ENCODE measurements around the gene CSNK1E. TPM values are rescaled to one million over a fixed set of nuclear protein-coding genes. Genes with fewer than 3 reads are reported as not detected.

Gene CSNK1E
- total RNA-seq, 2 experiments from 2014 or later, result 105 to 108 TPM

DNA sequence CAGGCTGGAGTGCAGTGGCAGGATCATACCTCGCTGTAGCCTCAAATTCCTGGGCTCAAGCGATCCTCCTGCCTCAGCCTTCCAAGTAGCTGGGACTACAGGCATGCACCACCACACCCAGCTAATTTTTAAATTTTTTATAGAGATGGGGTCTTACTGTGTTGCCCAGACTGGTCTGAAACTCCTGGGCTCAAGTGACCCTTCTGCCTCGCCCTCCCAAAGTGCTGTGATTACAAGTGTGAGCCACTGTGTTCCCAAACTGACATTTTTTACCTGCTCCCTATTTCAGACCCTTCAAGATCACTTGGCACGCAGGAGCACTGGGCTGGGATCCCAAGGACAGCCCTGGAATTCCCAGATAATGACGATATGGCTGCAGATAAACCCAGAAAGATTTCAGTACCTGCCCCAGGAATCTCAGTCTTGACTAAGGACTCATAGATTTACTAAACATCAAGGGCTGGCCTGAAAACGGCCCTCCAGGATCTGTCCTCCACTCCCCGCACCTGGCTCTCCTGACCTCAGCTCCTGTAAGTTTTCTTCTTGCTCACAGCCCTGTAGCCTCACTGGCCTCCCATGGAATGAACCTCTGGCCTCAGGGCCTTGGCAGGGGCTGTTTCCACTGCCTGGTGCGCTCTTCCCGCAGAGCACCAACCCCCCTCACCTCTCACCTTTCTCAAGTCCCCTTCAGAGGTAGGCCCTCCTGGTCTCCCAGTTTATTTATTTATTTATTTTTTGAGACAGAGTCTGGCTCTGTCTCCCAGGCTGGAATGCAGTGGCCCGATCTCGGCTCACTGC, 3.6 kb upstream of the CSNK1E start:
- Mint-ChIP-seq H3K27ac (no peak overlapping the region), H3K36me3 (ENCODE audit: low read depth) (peaks cover 2% of the 10 kb centered on the region)
- CTCF ChIA-PET, result interaction anchor here (0.5 kb wide), 1 partner anchor 503 kb away, joined by 3 read pairs; no protein-coding TSS in a partner anchor

DNA sequence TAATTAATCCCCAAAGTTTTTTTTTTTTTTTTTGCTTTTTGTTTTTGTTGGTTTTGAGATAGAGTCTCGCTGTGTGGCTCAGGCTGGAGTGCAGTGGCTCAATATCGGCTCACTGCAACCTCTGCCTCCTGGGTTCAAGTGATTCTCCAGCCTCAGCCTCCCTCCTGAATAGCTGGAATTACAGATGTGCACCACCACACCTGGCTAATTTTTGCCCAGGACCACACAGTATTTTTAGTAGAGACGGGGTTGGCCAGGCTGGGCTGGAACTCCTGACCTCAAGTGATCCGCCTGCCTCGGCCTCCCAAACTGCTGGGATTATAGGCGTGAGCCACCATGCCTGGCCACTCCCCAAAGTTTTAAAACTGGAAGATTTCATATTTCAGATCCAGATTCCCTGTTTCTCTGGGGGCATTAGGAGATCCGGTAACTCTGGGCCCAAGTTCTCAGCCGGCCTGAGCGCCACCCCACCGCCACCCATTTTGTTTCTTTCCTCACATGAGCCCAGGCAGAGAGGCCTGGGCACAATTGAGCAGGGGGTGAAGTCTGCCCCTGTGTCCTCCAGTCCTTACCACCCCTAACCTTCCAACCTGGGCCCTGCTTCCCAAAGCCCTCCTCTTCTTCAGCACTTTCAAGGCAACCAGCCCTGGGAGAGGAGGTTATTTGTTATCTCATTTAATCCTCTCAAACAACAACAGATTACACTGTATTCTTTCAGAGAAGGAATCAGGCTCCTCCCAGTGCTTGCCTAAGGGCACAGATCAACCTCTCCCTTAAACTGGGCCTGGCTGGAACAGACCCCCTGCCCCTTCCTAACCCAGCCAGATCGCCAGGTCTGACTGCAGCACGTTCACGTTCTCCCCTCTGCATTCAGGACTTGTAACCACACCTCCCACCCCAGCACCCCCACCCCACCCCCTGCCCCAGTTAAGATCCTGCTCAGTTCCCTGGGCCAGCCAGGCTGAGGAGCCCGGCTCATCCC, 1.9 kb upstream of the CSNK1E start:
- H3K27me3 Mint-ChIP-seq (ENCODE audit: low read depth), result no peaks in the 10 kb centered on the region
- no peaks in the 10 kb centered on the region for H3K9me3 Mint-ChIP-seq
- H3K36me3 Mint-ChIP-seq (ENCODE audit: low read depth), result peaks cover 2% of the 10 kb centered on the region
- intact Hi-C loops (cut with micrococcal nuclease), result no loop called here
- H3K4me3 Mint-ChIP-seq, result no peak overlapping the region
- no peak overlapping the region for H3K27ac Mint-ChIP-seq
- H3K4me1 Mint-ChIP-seq (ENCODE audit: low read depth), result peaks cover 24% of the 10 kb centered on the region
- CTCF ChIA-PET, result interaction anchor here (0.6 kb wide), 1 partner anchor 117 kb away, joined by 3 read pairs; no protein-coding TSS in a partner anchor
- no peak for DNase-seq

More for the DNA sequence above, 3.6 kb upstream of the CSNK1E start:
- no peaks in the 10 kb centered on the region for H3K9me3 Mint-ChIP-seq
- no peak overlapping the region for H3K4me3 Mint-ChIP-seq
- no peaks in the 10 kb centered on the region for H3K27me3 Mint-ChIP-seq (ENCODE audit: low read depth)
- no peak for DNase-seq
- peaks cover 7% of the 10 kb centered on the region for H3K4me1 Mint-ChIP-seq (ENCODE audit: low read depth)
- intact Hi-C loops (cut with micrococcal nuclease), result no loop called here

DNA sequence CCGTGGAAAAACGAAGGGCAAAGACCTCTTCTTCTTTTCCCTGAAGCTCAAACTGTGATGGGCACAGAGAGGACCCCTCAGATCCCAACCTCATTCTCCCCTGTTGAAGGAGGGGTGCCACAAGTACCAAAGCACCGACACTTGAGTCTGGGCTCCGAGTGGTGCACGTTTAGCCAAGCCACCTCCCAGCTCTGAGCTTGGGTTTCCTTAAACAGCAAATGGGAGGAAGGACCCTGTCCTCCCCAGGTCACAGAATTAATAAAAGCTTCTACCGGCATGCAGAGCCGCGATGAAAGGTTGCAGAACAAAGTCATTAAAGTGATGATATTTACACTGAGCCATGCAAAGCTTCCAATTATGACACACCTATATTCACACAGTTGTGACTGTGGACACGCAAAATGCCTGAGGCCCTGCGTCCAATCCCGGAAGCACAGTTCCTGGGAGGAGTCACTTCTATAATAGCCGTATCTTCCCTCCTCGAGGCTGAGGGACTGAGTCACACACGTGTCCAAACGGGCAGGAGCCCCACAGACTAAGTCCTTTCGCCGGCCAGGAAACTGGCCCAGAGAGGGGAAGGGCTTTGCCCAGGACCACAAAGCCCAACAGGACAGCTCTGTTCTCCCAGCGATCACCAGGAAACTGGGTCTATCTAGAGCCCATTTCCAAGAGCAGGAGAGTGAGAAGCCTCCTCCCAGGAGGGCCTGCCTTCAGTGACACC, 922 bp upstream of the CSNK1E start:
- no peak for DNase-seq
- H3K4me3 Mint-ChIP-seq, result peak overlapping the region; percentile 80

DNA sequence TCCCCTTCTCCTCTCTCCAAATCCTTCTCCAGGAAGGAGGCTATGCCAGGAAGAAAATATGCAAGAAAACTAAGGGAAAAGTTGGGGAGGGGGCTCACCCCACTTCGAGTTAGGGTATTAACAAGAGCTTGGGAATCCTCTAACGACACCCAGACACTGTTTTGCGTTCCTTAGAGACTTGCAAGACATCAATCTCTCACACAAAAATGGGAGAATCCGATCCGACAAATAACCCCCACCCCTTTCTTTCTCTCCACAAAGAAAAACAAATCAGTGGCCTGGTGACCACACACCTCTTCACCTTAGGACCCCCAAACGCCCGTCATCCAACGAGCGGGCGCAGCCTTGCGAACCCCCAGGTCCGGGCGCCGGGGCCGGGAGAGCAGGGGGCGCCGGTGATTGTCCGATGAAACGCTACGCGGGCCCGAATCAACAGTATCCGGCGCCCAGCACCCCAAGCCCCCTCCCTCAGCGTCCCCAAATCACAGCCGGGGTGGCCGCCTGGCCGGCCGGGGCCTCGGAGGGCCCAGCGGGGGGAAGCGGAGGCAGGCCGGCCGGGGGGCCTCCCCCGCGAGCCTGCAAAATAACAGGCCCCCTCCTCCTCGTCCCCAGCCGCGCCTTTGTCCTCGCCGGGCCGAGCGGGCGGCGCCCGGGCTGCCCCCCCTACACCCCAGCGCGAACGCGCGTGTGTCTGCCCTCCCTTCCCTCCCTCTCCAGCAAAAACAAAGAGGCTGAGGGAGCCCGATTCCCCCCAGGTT, 690 bp downstream of the CSNK1E start:
- Mint-ChIP-seq H3K36me3 (ENCODE audit: low read depth) (peaks cover 6% of the 10 kb centered on the region), H3K4me3 (peak overlapping the region; percentile 90), H3K27me3 (ENCODE audit: low read depth) (no peaks in the 10 kb centered on the region), H3K27ac (peak overlapping the region; percentile 86), H3K9me3 (no peaks in the 10 kb centered on the region), H3K4me1 (ENCODE audit: low read depth) (peaks cover 48% of the 10 kb centered on the region)
- CTCF ChIA-PET, result interaction anchor here (1.1 to 1.5 kb wide), 2 partner anchors 49 to 264 kb away, joined by 4 read pairs; no protein-coding TSS in a partner anchor
- peak; percentile 39 for DNase-seq
- intact Hi-C loops (cut with micrococcal nuclease), result loop anchor here (1.0 to 2.0 kb wide), 4 partner anchors 10 to 254 kb away; partner anchors contain the start of genes DMC1 and TMEM184B

More for the DNA sequence above, 922 bp upstream of the CSNK1E start:
- intact Hi-C loops (cut with micrococcal nuclease), result loop anchor here (1.0 to 2.0 kb wide), 3 partner anchors 45 to 252 kb away; partner anchors contain the start of genes DMC1 and TMEM184B
- H3K9me3 Mint-ChIP-seq, result no peaks in the 10 kb centered on the region
- CTCF ChIA-PET, result interaction anchor here (0.6 to 1.1 kb wide), 4 partner anchors 14 to 135 kb away, joined by 3 read pairs; no protein-coding TSS in a partner anchor
- no peaks in the 10 kb centered on the region for H3K27me3 Mint-ChIP-seq (ENCODE audit: low read depth)
- peak overlapping the region; percentile 53 for H3K27ac Mint-ChIP-seq
- H3K36me3 Mint-ChIP-seq (ENCODE audit: low read depth), result peaks cover 6% of the 10 kb centered on the region
- H3K4me1 Mint-ChIP-seq (ENCODE audit: low read depth), result peaks cover 33% of the 10 kb centered on the region

DNA sequence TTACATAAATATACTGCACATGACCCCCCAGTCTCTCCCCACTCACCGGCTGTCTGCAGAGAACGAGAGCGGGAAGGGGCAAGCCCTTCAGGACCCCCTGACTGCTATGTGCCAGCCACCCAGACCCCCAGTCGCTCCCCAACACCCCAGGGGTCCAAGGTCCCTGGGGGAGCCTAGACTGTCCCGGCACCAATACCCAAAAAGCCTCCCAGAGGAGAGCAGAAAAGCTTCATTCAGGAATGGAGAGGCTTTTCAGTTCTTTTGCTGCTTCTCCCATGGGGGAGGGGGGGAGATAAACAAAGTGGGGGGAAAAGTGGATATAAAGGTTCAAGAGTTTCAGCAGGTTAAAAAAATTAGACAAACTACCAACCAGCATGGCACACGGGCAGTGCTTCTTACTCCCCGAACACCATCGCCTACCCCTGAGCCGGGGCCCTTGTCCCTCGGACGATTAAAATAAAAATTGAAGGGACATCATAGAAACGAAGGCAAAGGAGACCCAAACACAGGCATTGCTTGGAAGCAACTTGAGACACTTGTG, 1.3 kb downstream of the CSNK1E start:
- H3K36me3 Mint-ChIP-seq (ENCODE audit: low read depth), result peaks cover 8% of the 10 kb centered on the region
- intact Hi-C loops (cut with micrococcal nuclease), result loop anchor here (1.0 to 2.0 kb wide), 2 partner anchors 10 to 83 kb away; no protein-coding TSS in a partner anchor
- DNase-seq, result no peak
- H3K4me1 Mint-ChIP-seq (ENCODE audit: low read depth), result peaks cover 54% of the 10 kb centered on the region
- no peaks in the 10 kb centered on the region for H3K9me3 Mint-ChIP-seq
- H3K27me3 Mint-ChIP-seq (ENCODE audit: low read depth), result no peaks in the 10 kb centered on the region
- peak overlapping the region; percentile 90 for H3K4me3 Mint-ChIP-seq
- peak overlapping the region; percentile 86 for H3K27ac Mint-ChIP-seq
- CTCF ChIA-PET, result interaction anchor here (0.6 to 1.5 kb wide), 3 partner anchors 49 to 1740 kb away, joined by 4 read pairs; no protein-coding TSS in a partner anchor

DNA sequence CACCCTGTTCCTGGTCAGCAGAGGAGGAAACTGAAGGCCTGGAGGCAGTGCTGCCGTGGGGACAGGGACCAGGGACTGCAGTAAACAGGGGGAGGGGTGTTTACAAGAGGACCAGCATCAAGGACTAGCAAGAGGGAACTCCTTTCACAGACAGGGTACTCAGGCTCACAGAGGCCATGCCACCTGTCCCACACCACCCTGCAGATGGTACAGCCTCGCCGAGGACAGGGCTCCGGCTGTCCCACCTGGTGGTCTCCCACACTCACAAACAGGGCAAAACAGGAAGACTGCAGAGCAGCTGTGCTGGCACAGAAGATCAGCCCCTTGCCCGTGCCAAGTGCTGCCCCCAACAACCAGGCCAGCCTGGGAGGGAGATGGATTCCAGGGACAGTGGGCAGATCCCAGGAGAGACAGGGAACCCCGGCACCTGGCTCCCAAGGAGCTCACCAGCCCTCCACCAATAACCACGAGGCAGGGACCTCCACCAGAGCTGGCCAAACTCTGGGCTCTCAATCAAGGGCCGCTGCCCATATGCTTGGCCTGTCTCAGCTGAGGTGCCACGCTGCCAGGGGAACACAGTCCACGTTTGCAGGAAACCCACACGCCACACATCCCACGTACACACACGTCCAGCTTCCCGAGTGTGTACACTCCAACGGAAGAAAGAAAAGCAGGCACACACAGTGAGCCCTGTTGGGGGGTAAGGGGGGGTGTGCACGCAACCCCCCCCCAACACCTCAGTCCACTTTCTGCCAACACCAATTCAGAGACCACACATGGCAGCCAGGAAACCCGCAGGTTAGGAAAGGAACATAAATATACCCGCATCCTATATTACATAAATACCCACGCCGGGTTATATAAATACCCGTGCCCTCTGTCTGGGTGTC, 2.1 kb downstream of the CSNK1E start:
- peak overlapping the region; percentile 90 for H3K4me3 Mint-ChIP-seq
- H3K4me1 Mint-ChIP-seq (ENCODE audit: low read depth), result peaks cover 57% of the 10 kb centered on the region
- no peaks in the 10 kb centered on the region for H3K27me3 Mint-ChIP-seq (ENCODE audit: low read depth)
- peaks cover 8% of the 10 kb centered on the region for H3K36me3 Mint-ChIP-seq (ENCODE audit: low read depth)
- no peak for DNase-seq
- no peaks in the 10 kb centered on the region for H3K9me3 Mint-ChIP-seq
- CTCF ChIA-PET, result interaction anchor here (0.6 to 1.5 kb wide), 4 partner anchors 34 to 1741 kb away, joined by 3 to 4 read pairs (median 4); no protein-coding TSS in a partner anchor
- H3K27ac Mint-ChIP-seq, result peak overlapping the region; percentile 66
- intact Hi-C loops (cut with micrococcal nuclease), result no loop called here

DNA sequence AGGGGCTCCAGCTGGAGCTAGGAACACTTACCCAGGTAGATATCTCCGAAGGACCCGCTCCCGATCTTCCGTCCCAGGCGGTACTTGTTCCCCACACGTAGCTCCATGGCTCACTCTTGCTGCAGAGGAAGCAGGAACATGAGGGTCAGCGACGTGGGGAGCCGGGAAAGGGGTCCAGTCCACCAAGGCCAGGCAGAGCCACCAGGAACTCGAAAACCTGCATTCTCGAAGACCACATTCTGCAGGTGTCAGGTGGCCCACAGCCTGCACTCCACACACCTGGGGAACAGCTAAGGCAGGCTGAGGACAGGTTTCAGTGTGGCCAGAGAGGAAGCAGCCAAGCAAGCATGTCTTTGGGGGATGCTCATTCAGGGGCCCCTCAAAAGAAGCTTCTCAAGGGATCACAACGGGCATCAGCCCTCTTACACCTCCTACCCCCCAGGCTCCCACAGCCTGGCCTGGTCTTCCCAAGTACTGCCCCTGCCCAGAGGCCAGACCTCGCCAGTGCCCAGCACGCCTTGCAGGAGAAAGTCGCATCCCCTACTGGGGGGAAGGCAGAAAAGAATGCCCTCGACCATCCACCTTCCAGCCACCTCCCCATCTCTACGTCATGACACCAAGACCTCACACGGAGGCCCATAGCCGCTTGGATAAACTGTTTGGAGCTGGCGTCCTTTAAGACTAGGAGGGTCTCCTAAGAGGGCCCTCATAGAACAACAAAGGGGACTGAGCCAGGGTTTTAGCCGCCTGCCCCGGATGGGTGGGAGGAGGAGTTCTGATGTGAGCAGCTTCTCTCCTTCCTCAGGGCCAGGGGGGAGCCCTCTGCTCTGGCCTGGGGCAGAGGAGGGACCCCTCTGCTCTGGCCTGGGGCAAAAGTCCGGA, 2.9 kb downstream of the CSNK1E start:
- no peaks in the 10 kb centered on the region for H3K27me3 Mint-ChIP-seq (ENCODE audit: low read depth)
- H3K4me1 Mint-ChIP-seq (ENCODE audit: low read depth), result peaks cover 57% of the 10 kb centered on the region
- peak overlapping the region; percentile 90 for H3K4me3 Mint-ChIP-seq
- H3K36me3 Mint-ChIP-seq (ENCODE audit: low read depth), result peaks cover 8% of the 10 kb centered on the region
- H3K27ac Mint-ChIP-seq, result peak overlapping the region; percentile 30
- H3K9me3 Mint-ChIP-seq, result no peaks in the 10 kb centered on the region
- intact Hi-C loops (cut with micrococcal nuclease), result no loop called here
- no peak for DNase-seq
- CTCF ChIA-PET, result no interaction called here

DNA sequence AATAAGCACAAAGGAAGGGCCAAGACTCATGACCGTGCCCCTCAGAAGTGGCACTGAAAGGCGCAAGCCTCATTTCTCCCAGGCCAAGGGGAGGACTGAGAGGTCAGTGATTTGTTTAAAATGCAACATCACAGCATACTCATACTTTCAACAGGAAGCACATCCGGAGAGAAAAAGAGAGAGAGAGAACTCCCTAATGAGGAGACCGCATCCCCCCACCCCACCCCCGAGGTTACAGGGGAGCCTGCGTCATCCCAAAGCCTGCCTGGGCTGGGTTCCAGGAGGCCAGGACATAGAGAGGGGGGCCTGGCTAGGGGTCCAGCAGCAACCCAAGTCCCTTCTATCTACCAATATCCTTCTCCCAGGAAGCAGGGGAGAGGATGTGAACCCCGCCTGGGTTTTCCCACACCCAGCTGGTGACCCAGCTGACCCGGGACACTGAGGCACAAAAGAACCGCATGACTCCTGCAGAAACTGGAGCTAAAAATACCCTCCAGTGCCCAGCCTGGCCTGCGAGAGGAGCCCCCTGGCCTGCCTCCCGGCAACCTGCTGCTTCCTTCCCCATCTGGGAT, 3.8 kb downstream of the CSNK1E start:
- H3K9me3 Mint-ChIP-seq, result no peaks in the 10 kb centered on the region
- peaks cover 59% of the 10 kb centered on the region for H3K4me1 Mint-ChIP-seq (ENCODE audit: low read depth)
- H3K27me3 Mint-ChIP-seq (ENCODE audit: low read depth), result no peaks in the 10 kb centered on the region
- intact Hi-C loops (cut with micrococcal nuclease), result no loop called here
- peak overlapping the region; percentile 64 for H3K27ac Mint-ChIP-seq
- CTCF ChIA-PET, result no interaction called here
- peaks cover 9% of the 10 kb centered on the region for H3K36me3 Mint-ChIP-seq (ENCODE audit: low read depth)
- no peak overlapping the region for H3K4me3 Mint-ChIP-seq
- peak; percentile 60 for DNase-seq

DNA sequence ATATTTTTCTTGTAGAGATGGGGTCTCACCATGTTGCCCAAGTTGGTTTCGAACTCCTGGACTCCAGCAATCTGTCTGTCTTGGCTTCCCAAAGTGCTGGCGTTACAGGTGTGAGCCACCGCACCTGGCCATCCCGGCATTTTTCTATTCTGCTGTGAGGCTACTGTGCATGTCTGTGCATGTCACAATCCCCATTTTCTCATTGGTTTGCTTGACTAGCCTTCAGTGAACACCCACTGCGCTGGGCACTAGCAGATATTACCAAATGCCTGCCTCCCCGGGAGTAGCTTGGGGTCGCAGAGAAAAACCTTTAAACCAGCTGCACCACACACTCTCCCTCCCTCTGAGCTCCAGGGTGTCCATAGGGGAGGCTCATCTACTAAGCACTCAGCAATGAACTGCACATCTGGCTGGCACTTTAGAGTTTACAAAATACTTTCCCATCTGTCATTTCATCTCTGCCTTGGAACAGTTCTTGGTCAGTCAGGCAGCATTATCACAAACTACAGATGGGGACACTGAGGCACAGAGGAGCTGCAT, 4.9 kb downstream of the CSNK1E start:
- Mint-ChIP-seq H3K36me3 (ENCODE audit: low read depth) (peaks cover 10% of the 10 kb centered on the region), H3K4me1 (ENCODE audit: low read depth) (peaks cover 56% of the 10 kb centered on the region), H3K9me3 (no peaks in the 10 kb centered on the region), H3K27ac (peak overlapping the region; percentile 70), H3K27me3 (ENCODE audit: low read depth) (no peaks in the 10 kb centered on the region), H3K4me3 (no peak overlapping the region)
- CTCF ChIA-PET, result no interaction called here
- intact Hi-C loops (cut with micrococcal nuclease), result no loop called here
- no peak for DNase-seq

Data from activated naive CD4-positive, alpha-beta T cell treated with anti-CD3 and anti-CD28 coated beads for 36 hours (primary cell).